HUES6 (cell line): ENCODE measurements around the gene TPD52L2.

Source experiments
- H3K27ac ChIP-seq: 2 replicates; pipeline ENCODE4 v1.7.0; 2013; ENCODE audit warnings: low read depth, mild to moderate bottlenecking, low read length, inconsistent platforms
- H3K27me3 ChIP-seq: 2 replicates; pipeline ENCODE4 v1.6.1; 2013; ENCODE audit warnings: low read length; ENCODE audit not compliant: control insufficient read depth, insufficient read depth
- H3K36me3 ChIP-seq: 2 replicates; pipeline ENCODE4 v1.6.1; 2013; ENCODE audit warnings: low read length; ENCODE audit not compliant: control insufficient read depth, insufficient read depth
- H3K4me1 ChIP-seq: 2 replicates; pipeline ENCODE4 v1.6.1; 2013; ENCODE audit warnings: low read length; ENCODE audit not compliant: control insufficient read depth, insufficient read depth
- H3K4me3 ChIP-seq: 2 replicates; pipeline ENCODE4 v1.5.1; 2013; ENCODE audit warnings: low read depth, low read length
- H3K9ac ChIP-seq: one replicate; pipeline ENCODE4 v1.6.1; 2013; ENCODE audit warnings: mild to moderate bottlenecking, low read length
- H3K9me3 ChIP-seq: 2 replicates; pipeline ENCODE4 v1.6.1; 2013; ENCODE audit warnings: low read depth, low read length; ENCODE audit not compliant: control insufficient read depth, insufficient read depth

TPD52L2 gene

DNA sequence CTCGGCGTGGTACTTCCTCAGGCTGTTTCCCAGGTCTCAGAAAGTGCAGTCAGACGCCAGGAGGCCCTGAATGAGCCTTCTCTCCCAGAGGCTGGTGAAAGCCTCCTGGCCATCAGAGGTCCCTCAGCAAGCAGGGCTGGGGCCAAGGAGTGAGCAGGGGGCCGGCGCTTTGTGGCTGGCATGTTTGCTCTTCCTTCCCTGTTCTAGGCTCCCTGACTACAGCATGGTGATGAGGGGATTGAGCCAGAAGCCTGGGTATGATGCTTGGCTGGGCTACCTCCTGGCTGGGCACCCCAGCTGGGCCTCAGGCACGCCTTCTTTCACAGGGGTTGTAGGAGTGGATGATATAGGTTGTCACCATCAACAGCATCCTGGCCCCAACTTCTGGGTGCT, 18.1 kb downstream of the TPD52L2 start:
- peaks cover 79% of the 10 kb centered on the region for H3K36me3 ChIP-seq
- H3K9me3 ChIP-seq, result no peaks in the 10 kb centered on the region
- H3K27me3 ChIP-seq, result no peaks in the 10 kb centered on the region
- H3K27ac ChIP-seq, result no peak overlapping the region
- no peak overlapping the region for H3K9ac ChIP-seq
- H3K4me1 ChIP-seq, result no peaks in the 10 kb centered on the region
- H3K4me3 ChIP-seq, result no peak overlapping the region

DNA sequence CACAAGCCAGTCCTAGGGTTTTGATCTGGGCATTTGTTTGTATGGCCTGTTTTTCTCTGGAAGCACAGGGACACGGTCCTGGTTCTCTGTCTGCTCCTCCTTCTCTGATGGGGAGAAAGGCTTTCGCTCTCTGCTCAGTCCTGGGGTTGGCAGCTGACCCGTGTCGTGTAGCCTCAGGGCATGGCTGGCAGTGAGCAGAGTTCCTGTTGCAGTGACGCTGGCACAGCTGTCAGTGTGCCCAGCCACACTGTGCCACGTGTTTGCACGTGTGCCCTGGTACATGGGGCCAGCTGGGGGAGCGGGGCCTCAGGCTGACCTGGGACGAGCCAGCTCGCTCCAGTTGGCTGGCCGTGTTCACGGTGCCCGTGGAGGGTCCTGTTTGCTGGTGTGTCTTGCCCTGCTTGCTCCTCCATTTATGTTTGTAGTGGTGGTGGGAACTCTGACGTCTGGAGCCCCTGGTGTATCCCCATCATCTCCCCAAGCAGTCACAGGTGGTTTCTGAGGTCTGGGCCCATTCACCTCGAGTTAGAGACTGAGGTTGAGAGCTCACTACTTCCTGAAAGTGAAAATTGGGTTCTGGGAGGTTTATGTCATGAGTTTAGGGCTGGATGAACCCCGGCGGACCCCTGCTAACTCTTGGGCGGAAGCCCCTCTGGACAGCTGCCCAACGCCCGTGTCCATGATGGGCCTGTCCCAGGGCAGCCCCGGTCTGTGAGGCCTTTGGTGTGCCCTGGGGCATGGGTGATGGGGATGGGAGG, 19.6 kb downstream of the TPD52L2 start:
- Histone ChIP-seq H3K9me3 (no peaks in the 10 kb centered on the region), H3K9ac (no peak overlapping the region), H3K36me3 (peaks cover 77% of the 10 kb centered on the region), H3K27ac (no peak overlapping the region), H3K4me3 (no peak overlapping the region), H3K27me3 (no peaks in the 10 kb centered on the region), H3K4me1 (no peaks in the 10 kb centered on the region)

DNA sequence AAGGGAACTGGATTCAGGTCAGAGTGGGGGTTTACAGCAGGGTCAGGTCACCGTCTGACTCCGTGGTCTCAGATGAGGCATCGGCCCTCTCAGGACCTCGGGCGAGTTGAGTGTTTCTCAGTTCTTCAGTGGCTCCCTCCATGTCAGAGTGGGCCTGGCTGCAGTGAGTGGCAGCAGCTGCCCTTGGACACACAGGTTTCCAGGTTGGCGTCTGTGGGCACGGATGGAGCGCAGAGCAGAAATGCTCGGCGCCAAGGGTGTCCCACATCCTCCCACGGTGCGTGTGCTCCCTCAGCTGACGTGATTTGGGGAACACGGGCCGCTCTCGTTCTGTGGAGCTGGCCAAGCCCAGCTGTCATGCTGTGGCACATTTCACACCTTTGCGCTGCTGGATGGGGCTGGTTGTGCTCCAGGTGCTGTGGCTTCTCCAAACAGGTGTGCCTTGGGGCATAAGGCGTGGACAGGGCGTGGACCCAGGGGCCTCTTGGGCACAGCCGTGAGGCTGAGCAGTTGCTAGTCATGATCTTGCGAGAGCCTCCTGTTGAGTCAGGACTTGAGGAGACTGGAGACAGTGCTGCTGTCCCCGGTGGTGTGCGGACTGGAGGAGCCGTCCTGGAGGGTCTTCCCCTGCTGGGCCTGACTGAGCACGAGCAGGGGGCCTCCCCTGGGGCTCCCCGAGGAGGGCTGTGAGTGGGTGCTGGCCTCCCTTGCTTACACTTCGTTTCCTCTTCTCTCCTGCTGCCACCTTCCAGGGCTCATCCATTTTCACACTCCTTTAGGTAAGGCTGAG, 20.4 kb downstream of the TPD52L2 start:
- H3K36me3 ChIP-seq, result peaks cover 85% of the 10 kb centered on the region
- H3K27ac ChIP-seq, result no peak overlapping the region
- H3K4me1 ChIP-seq, result no peaks in the 10 kb centered on the region
- no peak overlapping the region for H3K4me3 ChIP-seq
- H3K27me3 ChIP-seq, result no peaks in the 10 kb centered on the region
- H3K9me3 ChIP-seq, result no peaks in the 10 kb centered on the region
- H3K9ac ChIP-seq, result no peak overlapping the region

DNA sequence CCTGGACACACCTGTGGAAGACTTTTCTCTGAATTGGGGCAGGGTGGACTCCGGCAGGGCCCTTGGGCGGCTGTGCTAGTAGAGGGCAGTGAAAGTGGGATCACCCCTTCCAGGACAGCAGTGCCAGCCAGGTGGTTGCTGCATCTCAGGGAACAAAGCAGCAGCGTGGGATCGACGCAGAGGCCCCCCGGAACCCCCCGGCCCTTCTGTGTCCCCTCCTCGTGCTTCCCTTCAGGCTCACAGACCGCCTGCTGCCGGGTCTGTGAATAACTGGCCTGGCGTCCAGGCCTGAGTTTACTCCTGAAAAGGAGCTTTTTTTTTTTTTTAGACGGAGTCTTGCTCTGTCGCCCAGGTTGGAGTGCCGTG, 21.0 kb downstream of the TPD52L2 start:
- H3K4me3 ChIP-seq, result no peak overlapping the region
- H3K4me1 ChIP-seq, result no peaks in the 10 kb centered on the region
- H3K9me3 ChIP-seq, result no peaks in the 10 kb centered on the region
- no peaks in the 10 kb centered on the region for H3K27me3 ChIP-seq
- H3K36me3 ChIP-seq, result peaks cover 88% of the 10 kb centered on the region
- no peak overlapping the region for H3K9ac ChIP-seq
- H3K27ac ChIP-seq, result no peak overlapping the region

DNA sequence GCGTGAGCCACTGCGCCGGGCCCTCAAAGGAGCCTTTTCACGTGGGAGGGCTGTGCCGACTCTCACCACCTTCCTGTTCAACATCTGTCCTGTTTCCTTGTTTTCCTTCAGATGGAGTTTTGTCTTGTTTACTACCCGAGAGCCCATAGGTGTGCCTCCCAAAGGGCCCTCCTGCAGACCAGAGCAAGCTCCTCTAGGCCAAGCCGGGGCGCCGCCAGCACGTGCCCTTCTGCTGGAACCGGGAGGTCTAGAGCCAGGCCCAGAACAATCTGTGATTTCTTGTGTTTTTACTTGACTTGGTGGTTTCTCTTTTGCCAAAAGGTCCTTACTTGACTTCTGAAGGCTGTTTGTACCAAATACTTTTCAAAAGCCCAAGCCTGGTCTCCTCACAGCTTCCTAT, 21.9 kb downstream of the TPD52L2 start:
- Histone ChIP-seq H3K27ac (no peak overlapping the region), H3K36me3 (peaks cover 90% of the 10 kb centered on the region), H3K4me3 (no peak overlapping the region), H3K4me1 (no peaks in the 10 kb centered on the region), H3K9ac (no peak overlapping the region), H3K27me3 (no peaks in the 10 kb centered on the region), H3K9me3 (no peaks in the 10 kb centered on the region)

DNA sequence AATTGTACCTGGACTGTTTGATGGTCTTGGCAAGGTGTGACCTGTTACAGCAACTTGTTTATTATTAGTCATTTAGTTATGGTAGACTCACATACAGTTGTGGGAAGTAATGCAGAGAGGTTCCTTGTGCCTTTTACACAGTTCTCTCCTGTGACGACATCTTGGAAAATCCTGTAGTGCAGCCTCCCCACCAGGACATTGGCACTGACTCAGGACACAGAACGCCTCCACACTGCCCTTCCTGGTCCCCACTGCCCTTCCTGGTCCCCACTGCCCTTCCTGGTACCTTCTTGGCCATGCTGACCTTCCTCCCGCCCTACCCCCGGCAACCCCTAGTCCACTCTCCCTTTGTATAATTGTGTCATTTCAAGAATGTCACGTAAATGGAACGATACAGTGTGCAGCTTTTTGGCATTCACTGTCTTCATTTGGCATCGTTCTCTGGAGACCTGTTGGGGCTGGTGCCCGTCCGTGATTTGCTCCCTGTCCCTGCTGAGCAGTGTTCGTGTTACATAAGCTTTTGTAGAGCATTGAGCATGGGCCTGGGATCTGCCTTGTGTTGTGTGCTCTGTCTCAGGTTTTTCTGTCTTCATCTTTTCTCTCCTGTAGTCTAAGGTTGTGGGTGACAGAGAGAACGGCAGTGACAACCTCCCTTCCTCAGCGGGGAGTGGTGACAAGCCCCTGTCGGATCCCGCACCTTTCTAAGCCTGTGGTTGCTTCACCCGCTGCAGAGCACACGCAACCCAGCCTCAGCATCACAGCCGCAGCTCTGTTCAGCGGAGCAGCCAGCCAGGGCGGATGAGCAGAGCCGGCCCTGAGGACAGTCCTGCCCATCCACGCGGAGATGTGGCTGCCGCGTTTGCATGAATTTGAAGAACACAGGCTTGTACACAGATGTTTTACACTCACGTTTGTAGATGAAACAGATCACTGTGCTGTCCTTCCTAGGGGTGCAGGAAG, 24.5 kb downstream of the TPD52L2 start:
- Histone ChIP-seq H3K4me1 (peaks cover 6% of the 10 kb centered on the region), H3K27me3 (no peaks in the 10 kb centered on the region), H3K9me3 (no peaks in the 10 kb centered on the region), H3K36me3 (peaks cover 70% of the 10 kb centered on the region), H3K27ac (no peak overlapping the region), H3K9ac (no peak overlapping the region), H3K4me3 (no peak overlapping the region)

DNA sequence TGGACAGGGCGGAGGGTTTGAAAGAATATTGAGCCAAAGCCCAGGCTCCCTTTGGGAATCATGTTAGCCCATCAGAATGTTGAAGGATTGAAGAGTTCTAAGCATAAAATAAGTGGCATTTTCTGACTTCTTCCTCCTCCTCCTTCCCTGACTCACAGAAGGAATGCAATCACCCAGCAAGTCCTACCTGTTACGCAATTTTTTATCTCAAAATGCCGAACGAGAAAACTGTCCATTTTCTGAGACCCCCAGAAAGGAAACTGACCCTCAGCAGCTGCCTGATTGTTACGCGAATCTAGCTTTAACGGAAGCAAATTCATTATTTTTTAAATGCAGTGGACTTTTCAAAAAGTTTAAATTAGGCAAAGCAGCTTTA, 25.1 kb downstream of the TPD52L2 start:
- H3K9me3 ChIP-seq, result no peaks in the 10 kb centered on the region
- H3K4me1 ChIP-seq, result peaks cover 6% of the 10 kb centered on the region
- no peak overlapping the region for H3K4me3 ChIP-seq
- no peak overlapping the region for H3K9ac ChIP-seq
- H3K36me3 ChIP-seq, result peaks cover 63% of the 10 kb centered on the region
- H3K27me3 ChIP-seq, result no peaks in the 10 kb centered on the region
- H3K27ac ChIP-seq, result no peak overlapping the region

DNA sequence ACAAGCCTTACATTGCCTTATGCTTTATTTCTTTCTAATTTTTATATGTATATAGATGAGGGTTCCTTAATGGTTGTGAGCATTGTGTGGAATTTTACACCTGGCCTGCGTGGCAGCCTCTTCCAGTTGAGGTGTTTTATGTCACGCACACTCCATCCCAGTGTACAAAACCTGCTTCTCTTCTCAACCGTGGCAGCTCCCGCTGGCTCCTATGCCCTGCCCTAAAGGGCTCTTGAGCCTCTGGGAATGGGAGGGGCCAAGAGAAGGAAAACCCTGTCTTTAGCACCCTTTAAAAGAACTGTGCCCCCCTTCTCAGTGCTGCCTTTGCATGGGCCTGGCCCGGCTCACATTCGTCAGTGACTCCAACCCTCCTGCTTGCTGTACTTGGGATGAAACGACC, 25.5 kb downstream of the TPD52L2 start:
- H3K4me1 ChIP-seq, result peaks cover 6% of the 10 kb centered on the region
- no peak overlapping the region for H3K27ac ChIP-seq
- H3K9ac ChIP-seq, result no peak overlapping the region

DNA sequence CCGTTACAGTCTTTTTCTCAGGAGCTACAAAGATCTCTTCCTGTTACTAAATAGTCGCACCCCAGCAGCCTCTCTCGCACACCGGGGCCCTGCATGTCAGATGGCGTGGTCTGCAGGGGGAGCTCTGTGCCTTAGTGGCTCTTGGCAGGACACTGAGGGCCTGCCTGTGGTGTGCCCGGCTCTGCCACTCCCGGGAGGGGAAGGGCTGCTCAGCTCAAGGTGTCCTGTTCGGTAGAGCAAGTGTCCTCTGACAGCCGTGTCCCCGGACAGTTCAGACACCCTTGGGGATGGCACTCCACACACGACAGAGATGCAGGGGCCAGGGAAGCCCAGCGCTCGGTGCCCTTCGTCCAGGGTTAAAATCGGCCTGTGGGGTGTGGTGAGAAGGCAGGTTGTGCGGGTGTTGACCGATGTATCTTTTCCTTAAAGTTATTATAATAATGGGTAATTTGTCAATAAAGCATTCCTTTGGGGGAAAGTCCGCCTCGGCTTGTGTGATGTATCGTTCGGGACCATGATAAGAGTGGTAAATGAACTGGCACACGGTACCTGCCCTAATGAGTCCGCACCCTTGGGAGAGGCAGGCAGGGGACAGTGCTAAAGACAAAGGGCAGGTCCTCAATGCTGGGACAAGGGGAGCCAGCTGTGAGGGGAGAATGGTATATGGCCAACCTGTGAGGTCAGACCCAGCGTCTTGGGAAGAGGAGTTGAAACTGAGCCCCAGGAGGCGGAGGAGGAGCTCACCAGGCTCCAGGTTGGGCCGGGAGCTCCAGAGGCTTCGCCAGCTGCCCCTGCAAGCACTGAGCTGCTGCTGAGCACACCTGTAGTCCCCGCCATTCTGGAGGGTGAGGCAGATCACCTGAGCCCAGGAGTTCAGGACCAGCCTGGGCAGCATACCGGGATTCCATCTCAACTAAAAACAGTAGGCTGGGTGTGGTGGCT, 26.3 kb downstream of the TPD52L2 start:
- Histone ChIP-seq H3K4me1 (peaks cover 11% of the 10 kb centered on the region), H3K27ac (no peak overlapping the region), H3K27me3 (no peaks in the 10 kb centered on the region), H3K4me3 (no peak overlapping the region), H3K9me3 (no peaks in the 10 kb centered on the region), H3K9ac (no peak overlapping the region), H3K36me3 (peaks cover 53% of the 10 kb centered on the region)

More for the DNA sequence above, 25.5 kb downstream of the TPD52L2 start:
- no peaks in the 10 kb centered on the region for H3K27me3 ChIP-seq
- H3K9me3 ChIP-seq, result no peaks in the 10 kb centered on the region
- peaks cover 59% of the 10 kb centered on the region for H3K36me3 ChIP-seq
- H3K4me3 ChIP-seq, result no peak overlapping the region

DNA sequence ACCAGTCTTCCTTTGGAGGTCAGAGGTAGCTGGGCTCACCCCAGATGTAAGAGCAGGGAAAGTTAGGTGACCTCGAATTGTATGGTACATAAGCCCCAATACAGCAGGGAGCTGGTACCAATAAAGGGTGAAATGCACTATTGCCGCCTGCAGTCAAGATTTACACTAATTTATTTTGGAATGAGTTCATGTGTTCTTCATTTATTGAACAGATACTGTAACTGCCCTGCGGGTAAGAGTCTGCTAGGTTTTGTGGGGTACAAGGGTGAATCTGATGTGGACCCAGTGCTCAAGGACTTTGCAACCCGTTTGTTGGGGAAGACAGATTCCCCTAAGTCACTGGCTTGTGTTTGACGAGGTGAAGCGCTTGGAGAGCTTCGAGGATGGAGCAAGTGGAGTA, 27.3 kb downstream of the TPD52L2 start:
- Histone ChIP-seq H3K9ac (no peak overlapping the region), H3K27ac (no peak overlapping the region), H3K4me1 (peaks cover 14% of the 10 kb centered on the region), H3K4me3 (no peak overlapping the region), H3K36me3 (peaks cover 45% of the 10 kb centered on the region), H3K27me3 (no peaks in the 10 kb centered on the region), H3K9me3 (no peaks in the 10 kb centered on the region)
